Testis (tissue), 2 donors: ENCODE measurements around the gene BAK1.

Experiments used
- POLR2A ChIP-seq: fragments of 450-650 bp; IDR thresholded peaks from one replicate; pipeline ENCODE4 v1.6.1; 2017; ENCODE audit warnings: antibody characterized with exemption, mild to moderate bottlenecking, moderate library complexity
- TF ChIP-seq, protein P1 (sequence below), 3 experiments: fragments of 450-650 bp in 2 of 3; fragments of 200-600 bp in 1 of 3; sonication (generic) in 1 of 3; IDR thresholded peaks; one replicate each; pipeline ENCODE4 v1.5.1; 2016 to 2019; ENCODE audit warnings: antibody characterized with exemption in 3 of 3, mild to moderate bottlenecking in 2 of 3, moderate library complexity in 1 of 3

DNA sequence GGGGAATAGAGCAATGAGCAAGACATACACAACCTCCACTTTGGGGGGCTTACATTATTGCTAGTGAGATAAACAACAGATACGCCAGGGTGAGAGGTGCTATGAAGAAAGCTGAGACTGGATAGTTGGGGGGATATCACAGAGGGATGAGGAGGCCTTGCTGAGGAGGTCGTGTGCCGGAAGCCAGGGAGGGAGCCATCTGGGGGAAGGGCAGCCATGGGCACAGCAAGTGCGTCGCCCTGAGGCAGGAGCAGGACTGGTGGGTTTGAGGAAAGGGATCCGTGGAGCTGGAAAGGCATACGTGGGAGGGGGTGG lies 12.2 kb upstream of the BAK1 start:
- TF ChIP-seq, protein P1, sequence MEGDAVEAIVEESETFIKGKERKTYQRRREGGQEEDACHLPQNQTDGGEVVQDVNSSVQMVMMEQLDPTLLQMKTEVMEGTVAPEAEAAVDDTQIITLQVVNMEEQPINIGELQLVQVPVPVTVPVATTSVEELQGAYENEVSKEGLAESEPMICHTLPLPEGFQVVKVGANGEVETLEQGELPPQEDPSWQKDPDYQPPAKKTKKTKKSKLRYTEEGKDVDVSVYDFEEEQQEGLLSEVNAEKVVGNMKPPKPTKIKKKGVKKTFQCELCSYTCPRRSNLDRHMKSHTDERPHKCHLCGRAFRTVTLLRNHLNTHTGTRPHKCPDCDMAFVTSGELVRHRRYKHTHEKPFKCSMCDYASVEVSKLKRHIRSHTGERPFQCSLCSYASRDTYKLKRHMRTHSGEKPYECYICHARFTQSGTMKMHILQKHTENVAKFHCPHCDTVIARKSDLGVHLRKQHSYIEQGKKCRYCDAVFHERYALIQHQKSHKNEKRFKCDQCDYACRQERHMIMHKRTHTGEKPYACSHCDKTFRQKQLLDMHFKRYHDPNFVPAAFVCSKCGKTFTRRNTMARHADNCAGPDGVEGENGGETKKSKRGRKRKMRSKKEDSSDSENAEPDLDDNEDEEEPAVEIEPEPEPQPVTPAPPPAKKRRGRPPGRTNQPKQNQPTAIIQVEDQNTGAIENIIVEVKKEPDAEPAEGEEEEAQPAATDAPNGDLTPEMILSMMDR (IDR thresholded peaks at IDR 0.05): no peak
- TF ChIP-seq POLR2A: no peak
